HepG2 (cell line): ENCODE results near the gene ITGB5. TPM values are rescaled to one million over a fixed set of nuclear protein-coding genes. Genes with fewer than 3 reads are reported as not detected.

Experiments used
- AHDC1 ChIP-seq: sonication (generic); formaldehyde crosslinking; IDR thresholded peaks from 2 replicates; pipeline ENCODE4 v1.5.1; 2020; ENCODE audit warnings: mild to moderate bottlenecking, missing genetic modification reagents, borderline replicate concordance
- HNF1A ChIP-seq, 2 experiments: sonication (generic) in 1 of 2; formaldehyde crosslinking in 1 of 2; IDR thresholded peaks; 2 replicates each; pipeline versions ENCODE4 v1.4.0 to v1.6.1; 2016 to 2020; ENCODE audit warnings: borderline replicate concordance in 1 of 2, low read depth in 1 of 2, mild to moderate bottlenecking in 1 of 2, missing genetic modification reagents in 1 of 2
- RXRB ChIP-seq: IDR thresholded peaks from 2 replicates; pipeline ENCODE4 v1.6.1; 2016; ENCODE audit warnings: borderline replicate concordance, missing genetic modification reagents, missing compliant biosample characterization
- TCF7L2 ChIP-seq: IDR thresholded peaks from 2 replicates; pipeline ENCODE4 v1.6.1; 2011; ENCODE audit warnings: mild to moderate bottlenecking, low read depth, low read length, moderate library complexity
- TOPORS ChIP-seq: sonication (generic); formaldehyde crosslinking; IDR thresholded peaks from 2 replicates; pipeline ENCODE4 v1.8.0; 2023; ENCODE audit warnings: mild to moderate bottlenecking, missing genetic modification reagents
- USF2 ChIP-seq, 2 experiments: sonication (generic) in 1 of 2; formaldehyde crosslinking in 1 of 2; IDR thresholded peaks; 2 replicates each; pipeline versions ENCODE4 v1.5.1 to v1.6.1; 2011 to 2020; ENCODE audit warnings: borderline replicate concordance in 1 of 2, low read depth in 1 of 2, low read length in 1 of 2, mild to moderate bottlenecking in 1 of 2, missing genetic modification reagents in 1 of 2, moderate library complexity in 1 of 2
- ZFYVE20 ChIP-seq: sonication (generic); formaldehyde crosslinking; IDR thresholded peaks from 2 replicates; pipeline ENCODE4 v1.8.0; 2023; ENCODE audit warnings: low read depth, mild to moderate bottlenecking, moderate library complexity, missing genetic modification reagents, borderline replicate concordance
- ZGPAT ChIP-seq: IDR thresholded peaks from 2 replicates; pipeline ENCODE4 v1.6.1; 2016; ENCODE audit warnings: mild to moderate bottlenecking
- ZKSCAN1 ChIP-seq: fragments of 150-350 bp; IDR thresholded peaks from 2 replicates; pipeline ENCODE4 v1.6.1; 2014; ENCODE audit warnings: low read length
- ZNF317 ChIP-seq: sonication (generic); formaldehyde crosslinking; IDR thresholded peaks from 2 replicates; pipeline ENCODE4 v1.5.0; 2020; ENCODE audit warnings: mild to moderate bottlenecking, missing genetic modification reagents
- ZNF691 ChIP-seq: sonication (generic); formaldehyde crosslinking; IDR thresholded peaks from 2 replicates; pipeline ENCODE4 v1.4.0; 2020; ENCODE audit warnings: missing genetic modification reagents, low read depth, mild to moderate bottlenecking, borderline replicate concordance
- polyA plus RNA-seq, 8 experiments: library from polyadenylated mRNA; depleted of rRNA in 3 of 8; stranded (reverse) in 7 of 8; unstranded in 1 of 8; fragments of >200 nt; fragmentation: Illumina TruSeq in 4 of 8; extraction: Trizol in 4 of 8; gene quantifications; 2 replicates each; pipeline versions ENCODE4 v1.2.1 to v1.2.3, GENCODE V29; 2011 to 2016; ENCODE audit warnings: low read depth in 4 of 8, missing spikeins in 1 of 8, mixed read lengths in 1 of 8; ENCODE audit not compliant: insufficient read depth in 1 of 8
- total RNA-seq, 5 experiments: library from RNA; depleted of rRNA; stranded (reverse); fragments of >200 nt; fragmentation: Illumina TruSeq; extraction: Trizol; gene quantifications; 2 replicates each; pipeline ENCODE4 v1.2.3, GENCODE V29; 2016; ENCODE audit warnings: low read depth in 1 of 5

ITGB5 gene
- total and polyA plus RNA-seq, 2 of the 13 experiments (the other 11 are each of a cell fraction or from before 2014, with no cell fraction given), result 74.1 to 343 TPM

GRCh38 chr3:124814620-124815421 is 72.3 kb downstream of the ITGB5 start (continued):
- peak; percentile 50; the same call in 1 of the 2 replicates for TF ChIP-seq AHDC1
- TF ChIP-seq ZNF691 (CRISPR knock-in tag), result no peak
- no peak for TF ChIP-seq TOPORS (CRISPR knock-in tag)
- peak; percentile 65 for TF ChIP-seq RXRB (CRISPR knock-in tag)
- TF ChIP-seq ZGPAT (CRISPR knock-in tag), result peak; percentile 88
- no peak for TF ChIP-seq HNF1A (IDR thresholded peaks at IDR 0.05; ENCODE audit: low read depth)
- TF ChIP-seq HNF1A (CRISPR knock-in tag; IDR thresholded peaks at IDR 0.05; ENCODE audit: borderline replicate concordance), result peak; percentile 32; the same call in 1 of the 2 replicates
- no peak for TF ChIP-seq ZFYVE20 (CRISPR knock-in tag)
- no peak for TF ChIP-seq TCF7L2
- no peak for TF ChIP-seq ZKSCAN1
- TF ChIP-seq ZNF317 (CRISPR knock-in tag), result 0 out of 2 replicates have a peak, but pooled peaks have one; percentile 41
- no peak for TF ChIP-seq USF2 (IDR thresholded peaks at IDR 0.05; ENCODE audit: low read depth, low read length)
- no peak for TF ChIP-seq USF2 (CRISPR knock-in tag; IDR thresholded peaks at IDR 0.05; ENCODE audit: borderline replicate concordance)
